ENCODE measurements around the gene FBP2.
"Not testable (repeated sequence)": the region's sequence is repeated elsewhere in the genome, so short reads cannot be mapped to it uniquely, and the experiment has no call there.

The FBP2 gene

GRCh38 chr9:94591876-94592275 is 1.7 kb downstream of the FBP2 start:
- Mint-ChIP-seq H3K4me1 (ENCODE audit: low read depth) (no peaks in the 10 kb centered on the region), H3K36me3 (ENCODE audit: low read depth) (no peaks in the 10 kb centered on the region), H3K4me3 (no peak overlapping the region), H3K27ac (no peak overlapping the region), H3K9me3 (no peaks in the 10 kb centered on the region), H3K27me3 (ENCODE audit: low read depth) (no peaks in the 10 kb centered on the region)

GRCh38 chr9:94591046-94591545 is 2.5 kb downstream of the FBP2 start:
- not testable (repeated sequence) for H3K4me1 Mint-ChIP-seq (ENCODE audit: low read depth); H3K27me3 Mint-ChIP-seq (ENCODE audit: low read depth); H3K9me3 Mint-ChIP-seq; H3K36me3 Mint-ChIP-seq (ENCODE audit: low read depth); H3K27ac Mint-ChIP-seq; H3K4me3 Mint-ChIP-seq

GRCh38 chr9:94588681-94589080 is 4.9 kb downstream of the FBP2 start:
- no peaks in the 10 kb centered on the region for H3K9me3 Mint-ChIP-seq
- no peaks in the 10 kb centered on the region for H3K36me3 Mint-ChIP-seq (ENCODE audit: low read depth)
- H3K4me3 Mint-ChIP-seq = no peak overlapping the region
- no peak overlapping the region for H3K27ac Mint-ChIP-seq
- H3K4me1 Mint-ChIP-seq (ENCODE audit: low read depth) = peaks cover 10% of the 10 kb centered on the region
- no peaks in the 10 kb centered on the region for H3K27me3 Mint-ChIP-seq (ENCODE audit: low read depth)

- Mint-ChIP-seq H3K4me3 (no peak overlapping the region), H3K4me1 (ENCODE audit: low read depth) (peaks cover 10% of the 10 kb centered on the region), H3K9me3 (no peaks in the 10 kb centered on the region), H3K27ac (no peak overlapping the region), H3K36me3 (ENCODE audit: low read depth) (no peaks in the 10 kb centered on the region), H3K27me3 (ENCODE audit: low read depth) (no peaks in the 10 kb centered on the region)
Observed at GRCh38 chr9:94586814-94587213, 6.8 kb downstream of the FBP2 start.

GRCh38 chr9:94586316-94586715 is 7.3 kb downstream of the FBP2 start:
- H3K4me3 Mint-ChIP-seq = no peak overlapping the region
- H3K36me3 Mint-ChIP-seq (ENCODE audit: low read depth) = no peaks in the 10 kb centered on the region
- no peaks in the 10 kb centered on the region for H3K9me3 Mint-ChIP-seq
- H3K27me3 Mint-ChIP-seq (ENCODE audit: low read depth) = no peaks in the 10 kb centered on the region
- peaks cover 10% of the 10 kb centered on the region for H3K4me1 Mint-ChIP-seq (ENCODE audit: low read depth)
- H3K27ac Mint-ChIP-seq = no peak overlapping the region

GRCh38 chr9:94584555-94584954 is 9.1 kb downstream of the FBP2 start:
- Mint-ChIP-seq H3K36me3 (ENCODE audit: low read depth) (no peaks in the 10 kb centered on the region), H3K4me3 (no peak overlapping the region), H3K27me3 (ENCODE audit: low read depth) (no peaks in the 10 kb centered on the region), H3K9me3 (no peaks in the 10 kb centered on the region), H3K27ac (no peak overlapping the region), H3K4me1 (ENCODE audit: low read depth) (peaks cover 10% of the 10 kb centered on the region)

- H3K9me3 Mint-ChIP-seq = no peaks in the 10 kb centered on the region
- H3K36me3 Mint-ChIP-seq (ENCODE audit: low read depth) = no peaks in the 10 kb centered on the region
- H3K27me3 Mint-ChIP-seq (ENCODE audit: low read depth) = no peaks in the 10 kb centered on the region
- H3K4me3 Mint-ChIP-seq = no peak overlapping the region
- H3K4me1 Mint-ChIP-seq (ENCODE audit: low read depth) = peaks cover 10% of the 10 kb centered on the region
- no peak overlapping the region for H3K27ac Mint-ChIP-seq
Observed at GRCh38 chr9:94581728-94582127, 11.9 kb downstream of the FBP2 start.

GRCh38 chr9:94577571-94577970 is 16.1 kb downstream of the FBP2 start:
- Mint-ChIP-seq H3K27ac (no peak overlapping the region), H3K27me3 (ENCODE audit: low read depth) (peaks cover 14% of the 10 kb centered on the region), H3K4me1 (ENCODE audit: low read depth) (no peaks in the 10 kb centered on the region), H3K9me3 (no peaks in the 10 kb centered on the region), H3K4me3 (no peak overlapping the region), H3K36me3 (ENCODE audit: low read depth) (no peaks in the 10 kb centered on the region)

GRCh38 chr9:94577036-94577435 is 16.6 kb downstream of the FBP2 start:
- Mint-ChIP-seq H3K27me3 (ENCODE audit: low read depth) (peaks cover 19% of the 10 kb centered on the region), H3K27ac (no peak overlapping the region), H3K36me3 (ENCODE audit: low read depth) (no peaks in the 10 kb centered on the region), H3K4me3 (no peak overlapping the region), H3K4me1 (ENCODE audit: low read depth) (no peaks in the 10 kb centered on the region), H3K9me3 (no peaks in the 10 kb centered on the region)

GRCh38 chr9:94576131-94576530 is 17.5 kb downstream of the FBP2 start:
- no peaks in the 10 kb centered on the region for H3K4me1 Mint-ChIP-seq (ENCODE audit: low read depth)
- no peak overlapping the region for H3K27ac Mint-ChIP-seq
- no peaks in the 10 kb centered on the region for H3K9me3 Mint-ChIP-seq
- H3K4me3 Mint-ChIP-seq = no peak overlapping the region
- no peaks in the 10 kb centered on the region for H3K36me3 Mint-ChIP-seq (ENCODE audit: low read depth)
- peaks cover 25% of the 10 kb centered on the region for H3K27me3 Mint-ChIP-seq (ENCODE audit: low read depth)

- no peaks in the 10 kb centered on the region for H3K9me3 Mint-ChIP-seq
- H3K36me3 Mint-ChIP-seq (ENCODE audit: low read depth) = no peaks in the 10 kb centered on the region
- peaks cover 27% of the 10 kb centered on the region for H3K27me3 Mint-ChIP-seq (ENCODE audit: low read depth)
- H3K4me1 Mint-ChIP-seq (ENCODE audit: low read depth) = no peaks in the 10 kb centered on the region
- H3K27ac Mint-ChIP-seq = no peak overlapping the region
- H3K4me3 Mint-ChIP-seq = no peak overlapping the region
Observed at GRCh38 chr9:94568972-94569712, 24.5 kb downstream of the FBP2 start.

- Mint-ChIP-seq H3K4me1 (ENCODE audit: low read depth) (peaks cover 1% of the 10 kb centered on the region), H3K36me3 (ENCODE audit: low read depth) (no peaks in the 10 kb centered on the region), H3K9me3 (no peaks in the 10 kb centered on the region), H3K27me3 (ENCODE audit: low read depth) (peaks cover 22% of the 10 kb centered on the region), H3K27ac (no peak overlapping the region), H3K4me3 (no peak overlapping the region)
Observed at GRCh38 chr9:94568250-94568889, 25.3 kb downstream of the FBP2 start.

GRCh38 chr9:94567271-94567670 is 26.4 kb downstream of the FBP2 start:
- H3K36me3 Mint-ChIP-seq (ENCODE audit: low read depth) = no peaks in the 10 kb centered on the region
- no peaks in the 10 kb centered on the region for H3K9me3 Mint-ChIP-seq
- peaks cover 16% of the 10 kb centered on the region for H3K27me3 Mint-ChIP-seq (ENCODE audit: low read depth)
- H3K4me1 Mint-ChIP-seq (ENCODE audit: low read depth) = peaks cover 1% of the 10 kb centered on the region
- no peak overlapping the region for H3K4me3 Mint-ChIP-seq
- H3K27ac Mint-ChIP-seq = no peak overlapping the region

GRCh38 chr9:94566550-94566949 is 27.1 kb downstream of the FBP2 start:
- Mint-ChIP-seq H3K27me3 (ENCODE audit: low read depth) (peaks cover 8% of the 10 kb centered on the region), H3K4me3 (no peak overlapping the region), H3K36me3 (ENCODE audit: low read depth) (no peaks in the 10 kb centered on the region), H3K4me1 (ENCODE audit: low read depth) (peaks cover 1% of the 10 kb centered on the region), H3K27ac (no peak overlapping the region), H3K9me3 (no peaks in the 10 kb centered on the region)

- not testable (repeated sequence) for H3K4me3 Mint-ChIP-seq; H3K27ac Mint-ChIP-seq; H3K9me3 Mint-ChIP-seq; H3K27me3 Mint-ChIP-seq (ENCODE audit: low read depth); H3K4me1 Mint-ChIP-seq (ENCODE audit: low read depth); H3K36me3 Mint-ChIP-seq (ENCODE audit: low read depth)
Observed at GRCh38 chr9:94564279-94564678, 29.3 kb downstream of the FBP2 start.
